ENCODE data around the gene HELLS.
A peak's percentile ranks its signal among the peaks of the same experiment; 100 is the strongest.
"Not testable (repeated sequence)": the region's sequence is repeated elsewhere in the genome, so short reads cannot be mapped to it uniquely, and the experiment has no call there.

The HELLS gene

DNA sequence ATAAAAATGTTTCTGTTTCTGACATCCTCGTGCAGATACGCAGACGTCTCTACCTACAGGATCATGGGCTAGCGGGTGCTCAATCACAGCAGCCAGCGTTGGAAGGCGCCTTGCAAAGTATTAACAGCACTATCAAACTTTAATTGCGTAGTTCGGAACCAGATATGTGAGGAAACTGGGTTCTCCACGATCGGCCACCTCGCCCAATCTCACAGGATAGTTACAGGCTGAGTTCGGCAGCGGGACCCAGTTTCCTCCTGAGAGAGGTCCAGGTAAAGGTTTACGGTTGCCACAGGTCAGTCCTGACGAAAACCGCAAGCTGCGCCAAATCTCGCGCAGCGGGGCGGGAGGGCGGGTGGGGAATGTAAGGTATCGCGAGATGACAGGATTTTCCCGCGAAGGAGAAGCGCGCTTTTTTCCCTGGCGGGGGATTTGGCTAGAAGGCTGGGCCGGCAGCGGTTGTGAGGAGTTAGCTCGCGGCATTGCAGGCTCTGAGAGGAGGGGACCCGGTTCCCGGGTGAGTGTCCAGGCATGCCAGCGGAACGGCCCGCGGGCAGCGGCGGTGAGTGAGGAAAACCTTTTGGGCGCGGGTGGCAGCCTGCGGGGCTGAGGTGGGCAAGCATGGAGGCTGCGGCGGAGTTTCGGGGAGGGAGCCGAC lies at the start of gene HELLS:
Gene HELLS (plus strand): TSS at position 398 of the 658 bp plus-strand sequence. CDS start 134 bp downstream, at position 532.
- Histone ChIP-seq H3K36me3 (ENCODE audit: control insufficient read depth, insufficient read depth, low read length) (no peaks in the 10 kb centered on the region), H3K4me1 (ENCODE audit: control insufficient read depth, insufficient read depth, low read length) (peaks cover 4% of the 10 kb centered on the region), H3K27me3 (ENCODE audit: control insufficient read depth, insufficient read depth, low read length) (no peaks in the 10 kb centered on the region), H3K9ac (ENCODE audit: low read depth, low read length) (peak within 1 kb of the TSS; percentile 91), H3K9me3 (ENCODE audit: control insufficient read depth, insufficient read depth, low read length) (no peaks in the 10 kb centered on the region), H3K4me3 (ENCODE audit: low read depth, low read length) (peak within 1 kb of the TSS; percentile 78)

DNA sequence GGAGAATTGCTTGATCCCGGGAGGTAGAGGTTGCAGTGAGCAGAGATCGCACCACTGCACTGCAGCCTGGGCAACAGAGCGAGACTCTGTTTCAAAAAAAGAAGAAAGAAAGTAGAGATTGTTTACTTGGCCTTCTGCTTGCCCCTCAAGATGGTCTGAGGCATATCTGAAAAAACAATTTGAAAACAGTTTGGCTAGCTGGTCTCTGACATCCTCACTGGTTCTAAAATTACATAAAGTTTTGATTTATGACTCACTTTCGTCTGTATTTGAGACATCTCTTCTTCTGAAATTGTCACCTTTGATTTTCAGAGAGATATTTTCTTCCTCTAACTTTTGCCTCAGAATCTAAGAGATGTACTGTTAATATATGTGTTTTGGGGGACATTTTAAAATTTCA lies 49.6 kb upstream of the HELLS start:
- H3K4me3 ChIP-seq (ENCODE audit: low read depth, low read length): no peak overlapping the region
- H3K9me3 ChIP-seq (ENCODE audit: control insufficient read depth, insufficient read depth, low read length): no peaks in the 10 kb centered on the region
- H3K4me1 ChIP-seq (ENCODE audit: control insufficient read depth, insufficient read depth, low read length): no peaks in the 10 kb centered on the region
- no peaks in the 10 kb centered on the region for H3K36me3 ChIP-seq (ENCODE audit: control insufficient read depth, insufficient read depth, low read length)
- H3K9ac ChIP-seq (ENCODE audit: low read depth, low read length): no peak overlapping the region
- H3K27me3 ChIP-seq (ENCODE audit: control insufficient read depth, insufficient read depth, low read length): no peaks in the 10 kb centered on the region

DNA sequence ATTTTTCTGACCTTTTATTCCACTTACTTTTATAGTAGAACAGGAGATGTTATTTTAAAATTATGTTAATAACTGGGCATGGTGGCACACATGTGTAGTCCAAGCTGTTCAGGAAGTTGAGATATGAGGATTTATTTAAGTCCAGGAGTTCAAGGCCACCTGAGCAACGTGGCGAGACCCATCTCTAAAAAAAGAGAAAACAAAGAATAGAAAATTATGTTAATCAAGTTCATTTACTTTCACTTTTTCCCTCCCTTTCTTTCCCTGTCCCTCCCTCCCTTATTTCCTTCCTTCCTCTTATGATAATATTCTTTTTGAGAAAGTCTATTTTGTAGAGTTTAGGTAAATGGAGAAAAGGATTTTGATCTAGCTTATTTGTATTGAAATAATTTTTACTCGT lies 48.9 kb upstream of the HELLS start:
- no peak overlapping the region for H3K9ac ChIP-seq (ENCODE audit: low read depth, low read length)
- no peaks in the 10 kb centered on the region for H3K27me3 ChIP-seq (ENCODE audit: control insufficient read depth, insufficient read depth, low read length)
- H3K9me3 ChIP-seq (ENCODE audit: control insufficient read depth, insufficient read depth, low read length): no peaks in the 10 kb centered on the region
- no peaks in the 10 kb centered on the region for H3K4me1 ChIP-seq (ENCODE audit: control insufficient read depth, insufficient read depth, low read length)
- H3K36me3 ChIP-seq (ENCODE audit: control insufficient read depth, insufficient read depth, low read length): no peaks in the 10 kb centered on the region
- no peak overlapping the region for H3K4me3 ChIP-seq (ENCODE audit: low read depth, low read length)

DNA sequence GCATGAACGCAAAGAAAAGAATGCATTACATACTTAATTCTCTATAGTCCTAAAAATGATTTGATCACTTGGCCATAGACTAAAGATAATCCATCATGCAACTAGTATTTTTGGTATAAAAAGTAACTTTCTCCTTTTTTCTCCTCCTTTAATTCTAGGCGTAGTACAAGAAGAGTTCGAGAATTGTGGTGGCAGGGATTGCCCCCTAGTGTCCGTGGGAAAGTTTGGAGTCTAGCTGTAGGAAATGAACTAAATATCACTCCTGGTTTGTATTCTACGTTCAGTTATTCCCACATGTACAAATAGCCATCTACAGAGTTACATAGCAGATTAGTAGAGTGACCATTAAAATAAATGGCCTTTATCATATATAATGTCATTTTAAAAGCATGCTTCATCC lies 45.5 kb upstream of the HELLS start:
- Histone ChIP-seq H3K4me3 (ENCODE audit: low read depth, low read length) (no peak overlapping the region), H3K4me1 (ENCODE audit: control insufficient read depth, insufficient read depth, low read length) (no peaks in the 10 kb centered on the region), H3K9ac (ENCODE audit: low read depth, low read length) (no peak overlapping the region), H3K9me3 (ENCODE audit: control insufficient read depth, insufficient read depth, low read length) (no peaks in the 10 kb centered on the region), H3K36me3 (ENCODE audit: control insufficient read depth, insufficient read depth, low read length) (no peaks in the 10 kb centered on the region), H3K27me3 (ENCODE audit: control insufficient read depth, insufficient read depth, low read length) (no peaks in the 10 kb centered on the region)

DNA sequence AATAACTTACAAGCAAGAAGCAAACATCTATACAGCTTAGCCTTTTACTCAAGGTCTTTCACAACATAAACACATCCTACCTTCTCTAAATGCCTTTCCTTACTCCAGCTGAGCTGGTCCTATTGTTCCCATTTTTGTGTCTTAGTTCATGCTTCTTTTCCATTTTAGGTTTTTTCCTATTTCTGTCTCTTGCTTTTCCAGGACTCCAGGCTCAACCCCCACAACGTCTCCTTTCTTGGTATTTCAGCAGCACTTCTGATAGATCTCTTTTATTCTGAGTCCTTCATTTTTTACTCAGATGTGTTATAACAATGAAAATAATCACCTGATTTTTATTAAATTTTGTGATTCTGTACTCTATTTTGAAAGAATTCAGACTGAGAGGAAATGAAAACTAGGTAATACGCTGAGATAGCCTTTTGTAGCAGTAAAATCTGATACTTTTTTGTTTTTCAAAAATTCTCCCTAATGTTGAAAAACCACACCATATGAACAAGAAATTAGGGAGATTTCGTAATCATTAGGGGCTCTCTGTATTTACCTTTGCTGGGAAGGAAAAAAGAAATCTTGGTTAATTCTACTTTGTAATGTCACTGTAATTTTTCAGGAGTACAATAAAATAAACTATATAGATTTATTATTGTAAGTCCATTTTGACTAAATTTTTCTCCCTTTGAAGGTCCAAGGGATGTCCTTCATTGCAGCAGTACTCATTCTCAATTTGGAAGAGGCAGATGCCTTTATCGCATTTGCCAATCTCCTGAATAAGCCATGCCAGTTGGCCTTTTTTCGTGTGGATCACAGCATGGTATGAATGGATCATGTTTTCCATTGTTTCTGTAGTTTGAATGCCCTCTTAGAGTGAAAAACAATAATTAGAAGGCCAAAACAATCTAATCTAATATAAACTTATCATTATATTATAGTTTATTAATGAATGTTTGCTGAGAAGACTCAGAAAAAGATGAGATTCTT lies 24.0 kb upstream of the HELLS start:
- no peak overlapping the region for H3K4me3 ChIP-seq (ENCODE audit: low read depth, low read length)
- H3K9me3 ChIP-seq (ENCODE audit: control insufficient read depth, insufficient read depth, low read length): no peaks in the 10 kb centered on the region
- H3K9ac ChIP-seq (ENCODE audit: low read depth, low read length): no peak overlapping the region
- H3K27me3 ChIP-seq (ENCODE audit: control insufficient read depth, insufficient read depth, low read length): no peaks in the 10 kb centered on the region
- no peaks in the 10 kb centered on the region for H3K36me3 ChIP-seq (ENCODE audit: control insufficient read depth, insufficient read depth, low read length)
- peaks cover 3% of the 10 kb centered on the region for H3K4me1 ChIP-seq (ENCODE audit: control insufficient read depth, insufficient read depth, low read length)

DNA sequence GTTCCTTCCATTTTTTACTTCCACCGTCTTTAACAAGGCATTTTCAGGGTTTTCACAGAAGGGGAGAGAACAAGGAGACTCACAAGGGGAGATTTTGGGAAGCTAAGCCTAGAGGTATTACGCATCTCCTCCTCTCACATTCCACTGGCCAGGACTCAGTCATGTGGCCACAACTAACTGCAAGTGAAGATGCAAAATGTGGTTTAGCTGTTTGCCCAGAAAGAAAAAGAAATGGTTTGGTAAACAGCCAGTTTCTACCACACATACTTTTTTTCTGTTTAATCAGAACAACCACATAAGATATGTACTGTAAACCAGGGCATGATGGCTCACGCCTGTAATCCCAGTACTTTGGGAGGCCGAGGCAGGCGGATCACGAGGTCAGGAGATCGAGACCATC lies 21.4 kb upstream of the HELLS start:
- H3K4me3 ChIP-seq (ENCODE audit: low read depth, low read length): no peak overlapping the region
- H3K9me3 ChIP-seq (ENCODE audit: control insufficient read depth, insufficient read depth, low read length): no peaks in the 10 kb centered on the region
- H3K27me3 ChIP-seq (ENCODE audit: control insufficient read depth, insufficient read depth, low read length): no peaks in the 10 kb centered on the region
- H3K4me1 ChIP-seq (ENCODE audit: control insufficient read depth, insufficient read depth, low read length): peaks cover 3% of the 10 kb centered on the region
- no peaks in the 10 kb centered on the region for H3K36me3 ChIP-seq (ENCODE audit: control insufficient read depth, insufficient read depth, low read length)
- no peak overlapping the region for H3K9ac ChIP-seq (ENCODE audit: low read depth, low read length)

DNA sequence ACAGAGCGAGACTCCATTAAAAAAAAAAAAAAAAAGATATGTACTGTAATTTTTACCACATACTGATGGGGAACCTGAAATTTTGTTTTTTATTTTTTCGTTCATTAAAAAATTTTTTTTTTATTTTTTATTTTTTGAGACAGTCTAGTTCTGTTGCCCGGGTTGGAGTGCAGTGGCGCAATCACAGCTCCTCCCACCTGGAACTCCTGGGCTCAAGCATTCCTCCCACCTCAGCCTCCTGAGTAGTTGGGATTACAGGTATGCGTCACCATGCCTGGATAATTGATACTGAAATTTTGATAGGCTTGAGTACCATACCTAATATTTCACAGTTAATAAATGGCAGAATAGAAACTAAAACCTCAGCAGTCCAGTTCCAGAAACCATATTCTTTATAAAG lies 20.9 kb upstream of the HELLS start:
- Histone ChIP-seq H3K4me1 (ENCODE audit: control insufficient read depth, insufficient read depth, low read length) (peaks cover 3% of the 10 kb centered on the region), H3K4me3 (ENCODE audit: low read depth, low read length) (no peak overlapping the region), H3K36me3 (ENCODE audit: control insufficient read depth, insufficient read depth, low read length) (no peaks in the 10 kb centered on the region), H3K9me3 (ENCODE audit: control insufficient read depth, insufficient read depth, low read length) (no peaks in the 10 kb centered on the region), H3K9ac (ENCODE audit: low read depth, low read length) (no peak overlapping the region), H3K27me3 (ENCODE audit: control insufficient read depth, insufficient read depth, low read length) (no peaks in the 10 kb centered on the region)

DNA sequence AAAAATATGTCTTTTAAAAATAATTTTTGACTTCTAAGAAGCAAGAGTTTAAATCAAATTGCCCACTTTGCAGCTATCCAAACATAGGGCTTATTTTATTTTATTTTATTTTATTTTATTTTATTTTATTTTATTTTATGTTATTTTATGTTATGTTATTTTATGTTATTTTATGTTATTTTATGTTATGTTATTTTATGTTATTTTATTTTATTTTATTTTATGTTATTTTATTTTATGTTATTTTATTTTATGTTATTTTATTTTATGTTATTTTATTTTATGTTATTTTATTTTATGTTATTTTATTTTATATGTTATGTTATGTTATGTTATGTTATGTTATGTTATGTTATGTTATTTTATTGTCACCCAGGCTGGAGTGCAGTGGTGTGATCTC lies 14.0 kb upstream of the HELLS start:
- H3K9me3 ChIP-seq (ENCODE audit: control insufficient read depth, insufficient read depth, low read length); H3K9ac ChIP-seq (ENCODE audit: low read depth, low read length); H3K4me3 ChIP-seq (ENCODE audit: low read depth, low read length); H3K36me3 ChIP-seq (ENCODE audit: control insufficient read depth, insufficient read depth, low read length); H3K27me3 ChIP-seq (ENCODE audit: control insufficient read depth, insufficient read depth, low read length); H3K4me1 ChIP-seq (ENCODE audit: control insufficient read depth, insufficient read depth, low read length): not testable (repeated sequence)

DNA sequence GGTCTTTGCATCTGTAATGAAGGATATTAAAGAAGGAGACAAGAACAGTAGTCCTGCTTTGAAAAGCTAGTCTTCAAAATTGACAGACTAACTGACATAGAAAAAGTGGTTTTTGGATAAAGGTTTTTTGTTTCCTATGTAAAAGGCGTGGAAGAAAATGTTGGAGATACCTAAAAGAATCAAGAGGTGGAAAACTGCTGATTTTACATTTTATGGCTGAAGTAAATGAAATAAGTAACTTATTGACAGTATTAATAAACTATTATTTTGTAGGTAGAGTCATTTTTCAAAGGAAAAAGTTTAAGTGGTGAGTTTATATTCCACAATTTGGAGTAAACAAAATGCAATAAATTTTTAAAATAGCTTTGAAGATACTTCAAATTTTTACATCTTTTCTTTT lies 12.6 kb upstream of the HELLS start:
- H3K4me1 ChIP-seq (ENCODE audit: control insufficient read depth, insufficient read depth, low read length): no peaks in the 10 kb centered on the region
- H3K4me3 ChIP-seq (ENCODE audit: low read depth, low read length): no peak overlapping the region
- H3K27me3 ChIP-seq (ENCODE audit: control insufficient read depth, insufficient read depth, low read length): no peaks in the 10 kb centered on the region
- H3K9ac ChIP-seq (ENCODE audit: low read depth, low read length): no peak overlapping the region
- no peaks in the 10 kb centered on the region for H3K9me3 ChIP-seq (ENCODE audit: control insufficient read depth, insufficient read depth, low read length)
- no peaks in the 10 kb centered on the region for H3K36me3 ChIP-seq (ENCODE audit: control insufficient read depth, insufficient read depth, low read length)

DNA sequence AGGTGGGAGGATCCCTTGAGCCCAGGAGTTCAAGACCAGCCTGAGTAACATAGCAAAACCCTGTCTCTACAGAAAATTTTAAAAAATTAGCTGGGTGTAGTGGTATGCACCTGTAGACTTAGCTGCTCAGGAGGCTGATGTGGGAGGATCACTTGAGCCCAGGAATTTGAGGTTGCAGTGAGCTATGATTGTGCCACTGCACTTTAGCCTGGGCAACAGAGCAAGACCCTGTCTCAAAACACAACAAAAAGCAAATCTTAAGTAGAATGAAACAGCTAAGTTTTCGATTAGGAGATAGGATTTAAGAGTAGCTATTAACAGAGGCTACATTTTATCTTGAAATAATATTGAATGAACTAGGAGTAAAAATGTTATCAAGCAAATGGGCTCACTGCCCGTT lies 3.3 kb upstream of the HELLS start:
- H3K9ac ChIP-seq (ENCODE audit: low read depth, low read length); H3K36me3 ChIP-seq (ENCODE audit: control insufficient read depth, insufficient read depth, low read length); H3K9me3 ChIP-seq (ENCODE audit: control insufficient read depth, insufficient read depth, low read length); H3K27me3 ChIP-seq (ENCODE audit: control insufficient read depth, insufficient read depth, low read length); H3K4me3 ChIP-seq (ENCODE audit: low read depth, low read length); H3K4me1 ChIP-seq (ENCODE audit: control insufficient read depth, insufficient read depth, low read length): not testable (repeated sequence)

DNA sequence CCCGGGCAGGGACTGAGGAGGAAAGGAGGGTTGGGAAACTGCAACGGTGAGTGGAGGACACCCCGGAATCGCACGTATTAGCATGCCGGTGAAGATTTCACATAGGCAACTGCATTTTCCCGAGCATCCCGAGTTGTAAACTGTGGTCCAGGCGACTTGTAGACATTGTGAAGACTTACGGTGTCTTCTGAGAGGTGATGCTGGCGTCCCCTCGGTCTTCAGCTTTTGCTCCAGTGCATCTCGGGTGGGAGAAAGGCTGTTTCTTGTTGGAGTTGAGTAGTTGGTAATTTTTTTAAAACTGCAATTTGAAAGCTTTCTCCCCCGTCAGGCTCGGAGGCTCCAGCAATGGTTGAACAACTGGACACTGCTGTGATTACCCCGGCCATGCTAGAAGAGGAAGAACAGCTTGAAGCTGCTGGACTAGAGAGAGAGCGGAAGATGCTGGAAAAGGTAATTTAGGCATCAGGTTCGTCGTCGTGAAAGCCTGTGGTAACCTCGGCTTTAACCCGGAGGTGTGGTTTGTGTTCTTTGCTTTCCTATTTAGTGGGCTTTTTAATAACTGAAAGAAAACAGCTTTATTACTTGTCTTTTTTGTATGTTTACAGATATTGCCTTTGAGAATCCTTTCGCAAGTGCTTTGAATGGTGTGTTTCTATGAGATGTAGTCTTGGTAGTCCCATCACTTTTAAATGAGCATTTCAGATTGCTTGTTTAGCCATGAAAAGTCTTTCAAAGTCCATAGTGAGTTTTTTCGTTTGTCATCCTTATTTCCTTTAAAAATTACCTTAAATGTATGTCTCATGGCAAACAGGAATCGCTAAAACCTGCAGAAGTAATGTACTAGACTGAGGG lies 687 bp downstream of the HELLS start:
- Histone ChIP-seq H3K36me3 (ENCODE audit: control insufficient read depth, insufficient read depth, low read length) (no peaks in the 10 kb centered on the region), H3K27me3 (ENCODE audit: control insufficient read depth, insufficient read depth, low read length) (no peaks in the 10 kb centered on the region), H3K9me3 (ENCODE audit: control insufficient read depth, insufficient read depth, low read length) (no peaks in the 10 kb centered on the region), H3K9ac (ENCODE audit: low read depth, low read length) (peak overlapping the region; percentile 82), H3K4me3 (ENCODE audit: low read depth, low read length) (peak overlapping the region; percentile 78), H3K4me1 (ENCODE audit: control insufficient read depth, insufficient read depth, low read length) (peaks cover 4% of the 10 kb centered on the region)
